Trophoblast cell (in vitro differentiated cells and primary cell): Measurements from ENCODE around the gene CBFB.

Experiments used
- DNase-seq, 2 donors: peaks; one replicate each; pipeline ENCODE4 v3.0.0-alpha.2; 2016
- H2AFZ ChIP-seq: 2 replicates; pipeline ENCODE4 v1.6.1; 2013; ENCODE audit warnings: low read length, moderate library complexity, mild to moderate bottlenecking; ENCODE audit not compliant: insufficient read depth, poor library complexity
- H2AK5ac ChIP-seq: 2 replicates; pipeline ENCODE4 v1.6.1; 2013; ENCODE audit warnings: mild to moderate bottlenecking, low read length
- H2BK120ac ChIP-seq: 2 replicates; pipeline ENCODE4 v1.6.1; 2013; ENCODE audit warnings: low read length, mild to moderate bottlenecking, moderate library complexity; ENCODE audit not compliant: insufficient read depth, poor library complexity
- H2BK12ac ChIP-seq: 2 replicates; pipeline ENCODE4 v1.6.1; 2013; ENCODE audit warnings: mild to moderate bottlenecking, low read length, moderate library complexity
- H2BK5ac ChIP-seq: 2 replicates; pipeline ENCODE4 v1.6.1; 2013; ENCODE audit warnings: low read length, low read depth, moderate library complexity, mild to moderate bottlenecking; ENCODE audit not compliant: poor library complexity
- H3K14ac ChIP-seq: 2 replicates; pipeline ENCODE4 v1.6.1; 2013; ENCODE audit warnings: mild to moderate bottlenecking, low read length
- H3K18ac ChIP-seq: 2 replicates; pipeline ENCODE4 v1.6.1; 2013; ENCODE audit warnings: mild to moderate bottlenecking, low read length
- H3K23ac ChIP-seq: 2 replicates; pipeline ENCODE4 v1.6.1; 2013; ENCODE audit warnings: low read length
- H3K27ac ChIP-seq: 2 replicates; pipeline ENCODE4 v1.5.1; 2013; ENCODE audit warnings: low read depth, mild to moderate bottlenecking, inconsistent platforms, low read length, moderate library complexity
- H3K27me3 ChIP-seq: 2 replicates; pipeline ENCODE4 v1.6.1; 2013; ENCODE audit warnings: inconsistent platforms, mild to moderate bottlenecking, low read length, moderate library complexity; ENCODE audit not compliant: insufficient read depth
- H3K36me3 ChIP-seq, 2 experiments: 1 replicate in 1 of 2; 2 replicates in 1 of 2; pipeline ENCODE4 v1.6.1; 2013; ENCODE audit warnings: low read length in 2 of 2, mild to moderate bottlenecking in 2 of 2, moderate library complexity in 1 of 2; ENCODE audit not compliant: insufficient read depth in 2 of 2, control insufficient read depth in 1 of 2
- H3K4ac ChIP-seq: 2 replicates; pipeline ENCODE4 v1.6.1; 2013; ENCODE audit warnings: low read depth, mild to moderate bottlenecking, low read length, moderate library complexity
- H3K4me1 ChIP-seq, 2 experiments: 1 replicate in 1 of 2; 2 replicates in 1 of 2; pipeline ENCODE4 v1.6.1; 2013; ENCODE audit warnings: low read length in 2 of 2, mild to moderate bottlenecking in 2 of 2, moderate library complexity in 1 of 2; ENCODE audit not compliant: insufficient read depth in 2 of 2, control insufficient read depth in 1 of 2
- H3K4me2 ChIP-seq: 2 replicates; pipeline ENCODE4 v1.6.1; 2013; ENCODE audit warnings: inconsistent platforms, mild to moderate bottlenecking, low read length, moderate library complexity
- H3K4me3 ChIP-seq: 2 replicates; pipeline ENCODE4 v1.5.1; 2013; ENCODE audit warnings: mild to moderate bottlenecking, low read depth, low read length, inconsistent platforms
- H3K79me1 ChIP-seq: one replicate; pipeline ENCODE4 v1.6.1; 2013; ENCODE audit warnings: low read length
- H3K79me2 ChIP-seq: 2 replicates; pipeline ENCODE4 v1.6.1; 2013; ENCODE audit warnings: low read length, mild to moderate bottlenecking; ENCODE audit not compliant: control insufficient read depth, insufficient read depth, poor library complexity
- H3K9ac ChIP-seq: 2 replicates; pipeline ENCODE4 v1.6.1; 2013; ENCODE audit warnings: mild to moderate bottlenecking, low read length
- H3K9me3 ChIP-seq: 2 replicates; pipeline ENCODE4 v1.6.1; 2013; ENCODE audit warnings: low read depth, mild to moderate bottlenecking, control low read depth, inconsistent platforms, low read length; ENCODE audit not compliant: insufficient read depth
- H4K12ac ChIP-seq: 2 replicates; pipeline ENCODE4 v1.6.1; 2013; ENCODE audit warnings: low read depth, mild to moderate bottlenecking, low read length, moderate library complexity
- H4K8ac ChIP-seq: 2 replicates; pipeline ENCODE4 v1.6.1; 2013; ENCODE audit warnings: low read depth, mild to moderate bottlenecking, low read length, moderate library complexity
- H4K91ac ChIP-seq: one replicate; pipeline ENCODE4 v1.6.1; 2013; ENCODE audit warnings: low read depth, mild to moderate bottlenecking, low read length, moderate library complexity
- WGBS: extraction: QIAGEN DNeasy Blood & Tissue Kit; methylation state at CpG from one replicate; pipeline ENCODE4 v1.1.7; 2013; ENCODE audit warnings: missing lambda C conversion rate; ENCODE audit not compliant: insufficient read length, insufficient coverage; ENCODE audit errors: extremely low coverage; 5-methylcytosine and 5-hydroxymethylcytosine counted together

CBFB gene

GRCh38 chr16:67108489-67108888 is 79.5 kb downstream of the CBFB start:
- H3K36me3 ChIP-seq: no peaks in the 10 kb centered on the region
- H2AFZ ChIP-seq: no peak overlapping the region
- H3K4me1 ChIP-seq: peaks cover 7 to 16% of the 10 kb centered on the region in 2 experiments
- H3K27me3 ChIP-seq: no peaks in the 10 kb centered on the region
- H2BK5ac ChIP-seq: no peak overlapping the region
- no peak overlapping the region for H3K23ac ChIP-seq
- no peak overlapping the region for H2BK12ac ChIP-seq
- H4K91ac ChIP-seq: no peak overlapping the region
- DNase-seq: no peak
- H3K4me2 ChIP-seq: no peak overlapping the region
- peaks cover 8% of the 10 kb centered on the region for H3K79me1 ChIP-seq
- no peak overlapping the region for H3K14ac ChIP-seq
- no peak overlapping the region for H2AK5ac ChIP-seq
- no peak overlapping the region for H4K12ac ChIP-seq
- H3K4ac ChIP-seq: no peak overlapping the region
- H3K27ac ChIP-seq: no peak overlapping the region
- H2BK120ac ChIP-seq: no peak overlapping the region
- H3K79me2 ChIP-seq: peaks cover 12% of the 10 kb centered on the region
- H4K8ac ChIP-seq: no peak overlapping the region
- H3K9ac ChIP-seq: no peak overlapping the region
- no peak overlapping the region for H3K18ac ChIP-seq
- no peaks in the 10 kb centered on the region for H3K9me3 ChIP-seq
- H3K4me3 ChIP-seq: no peak overlapping the region
- no CpG with 5 or more reads among the region's 6 CpGs for WGBS

GRCh38 chr16:67108931-67109406 is 80.0 kb downstream of the CBFB start:
- Histone ChIP-seq H2BK12ac (no peak overlapping the region), H4K91ac (peak overlapping the region; percentile 40), H2AFZ (peak overlapping the region; percentile 54), H4K12ac (peak overlapping the region; percentile 89), H3K4me1 (peaks cover 7 to 16% of the 10 kb centered on the region in 2 experiments), H3K36me3 (no peaks in the 10 kb centered on the region), H3K27ac (peak overlapping the region; percentile 63), H3K9ac (peak overlapping the region; percentile 80), H3K23ac (peak overlapping the region; percentile 17), H3K18ac (peak overlapping the region; percentile 53), H3K4me2 (peak overlapping the region; percentile 75), H2BK5ac (peak overlapping the region; percentile 13), H3K4ac (peak overlapping the region; percentile 23), H2BK120ac (peak overlapping the region; percentile 26), H3K9me3 (no peaks in the 10 kb centered on the region), H3K27me3 (no peaks in the 10 kb centered on the region), H3K4me3 (peak overlapping the region; percentile 75), H4K8ac (peak overlapping the region; percentile 79), H3K79me2 (peaks cover 12% of the 10 kb centered on the region), H2AK5ac (peak overlapping the region; percentile 18), H3K79me1 (peaks cover 8% of the 10 kb centered on the region), H3K14ac (peak overlapping the region; percentile 81)
- no peak for DNase-seq
- no CpG with 5 or more reads among the region's 18 CpGs for WGBS

- peak within 1 kb of the TSS; percentile 81 for H3K14ac ChIP-seq
- H3K4me3 ChIP-seq: peak within 1 kb of the TSS; percentile 93
- peak within 1 kb of the TSS; percentile 63 for H3K27ac ChIP-seq
- H4K8ac ChIP-seq: peak within 1 kb of the TSS; percentile 90
- peak within 1 kb of the TSS; percentile 25 for H3K23ac ChIP-seq
- H2BK5ac ChIP-seq: peak within 1 kb of the TSS; percentile 24
- H2AFZ ChIP-seq: peak within 1 kb of the TSS; percentile 70
- peak within 1 kb of the TSS; percentile 18 for H2AK5ac ChIP-seq
- H4K12ac ChIP-seq: peak within 1 kb of the TSS; percentile 89
- peaks cover 12% of the 10 kb centered on the region for H3K79me2 ChIP-seq
- H3K4me1 ChIP-seq: peaks cover 7 to 16% of the 10 kb centered on the region in 2 experiments
- H3K4me2 ChIP-seq: peak within 1 kb of the TSS; percentile 98
- peak within 1 kb of the TSS; percentile 98 for H3K9ac ChIP-seq
- no peaks in the 10 kb centered on the region for H3K9me3 ChIP-seq
- peak within 1 kb of the TSS; percentile 64 for H3K18ac ChIP-seq
- no peak within 1 kb of the TSS for H2BK12ac ChIP-seq
- H4K91ac ChIP-seq: peak within 1 kb of the TSS; percentile 42
- WGBS: no CpG with 5 or more reads among the region's 63 CpGs
- no peaks in the 10 kb centered on the region for H3K27me3 ChIP-seq
- H3K4ac ChIP-seq: peak within 1 kb of the TSS; percentile 96
- peak within 1 kb of the TSS; percentile 46 for H2BK120ac ChIP-seq
- DNase-seq: peak; percentile 91 to 96
- H3K79me1 ChIP-seq: peaks cover 8% of the 10 kb centered on the region
- no peaks in the 10 kb centered on the region for H3K36me3 ChIP-seq
Measured at GRCh38 chr16:67109407-67110135, 80.6 kb downstream of the CBFB start, which contains the start of gene PHAF1. Gene PHAF1 (plus strand): TSS chr16:67109941. CDS start chr16:67110176, 235 bp downstream.

DNA sequence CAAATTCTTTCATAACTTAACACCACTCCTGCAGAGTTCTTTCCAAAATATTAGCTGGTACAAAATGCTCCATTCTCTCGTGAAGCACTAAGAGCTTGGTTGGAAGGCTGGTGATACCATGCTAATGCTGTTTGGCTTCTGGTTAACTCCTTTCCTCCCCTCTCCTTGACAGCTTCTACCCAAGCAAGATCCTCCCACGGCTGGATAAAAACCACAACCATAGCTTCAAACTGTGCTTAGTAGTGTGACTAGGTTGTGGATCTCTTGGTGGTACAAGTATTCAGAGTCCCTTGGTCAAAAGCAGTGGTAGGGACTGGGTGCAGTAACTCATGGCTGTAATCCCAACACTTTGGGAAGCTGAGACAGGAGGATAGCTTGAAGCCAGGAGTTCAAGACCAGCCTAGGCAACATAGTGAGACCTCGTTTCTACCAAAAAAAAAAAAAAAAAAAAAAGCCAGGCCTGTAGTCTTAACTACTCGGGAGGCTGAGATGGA is 83.0 kb downstream of the CBFB start:
- Histone ChIP-seq H2BK12ac (no peak overlapping the region), H3K79me2 (peaks cover 12% of the 10 kb centered on the region), H3K14ac (no peak overlapping the region), H3K4me2 (no peak overlapping the region), H3K18ac (no peak overlapping the region), H2BK5ac (no peak overlapping the region), H2AK5ac (no peak overlapping the region), H4K91ac (no peak overlapping the region), H3K23ac (no peak overlapping the region), H3K4me1 (peaks cover 7 to 18% of the 10 kb centered on the region in 2 experiments), H3K4ac (no peak overlapping the region), H4K12ac (no peak overlapping the region), H2BK120ac (no peak overlapping the region), H3K9ac (no peak overlapping the region), H3K79me1 (peaks cover 8% of the 10 kb centered on the region), H3K27me3 (no peaks in the 10 kb centered on the region), H3K4me3 (no peak overlapping the region), H3K36me3 (no peaks in the 10 kb centered on the region), H3K9me3 (no peaks in the 10 kb centered on the region), H2AFZ (no peak overlapping the region), H3K27ac (no peak overlapping the region), H4K8ac (no peak overlapping the region)
- no peak for DNase-seq
- WGBS: no CpG with 5 or more reads among the region's 4 CpGs
